Measurements from ENCODE around the gene EPHA6.
"Not testable (repeated sequence)": the region's sequence is repeated elsewhere in the genome, so short reads cannot be mapped to it uniquely, and the experiment has no call there.

EPHA6 gene

DNA sequence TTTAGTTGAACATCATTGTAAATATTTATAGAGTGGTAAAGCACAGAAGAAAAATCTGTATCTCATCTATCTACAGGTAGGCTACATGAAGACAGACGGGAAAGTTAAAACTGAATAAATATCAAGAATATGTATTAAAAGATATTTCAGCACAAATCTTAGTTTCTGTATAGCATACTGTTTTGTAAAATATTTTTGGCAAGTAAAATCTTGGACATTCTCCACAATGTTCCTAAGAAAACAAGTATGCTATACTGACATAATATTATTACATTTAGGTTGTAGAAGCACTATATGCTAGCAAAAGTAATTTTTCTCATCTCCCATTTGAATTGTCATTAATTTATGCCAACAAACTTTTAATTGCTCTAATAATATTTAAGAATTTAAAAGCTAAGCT is 623.7 kb downstream of the EPHA6 start:
- no peak for DNase-seq (ENCODE audit: low read depth in 2 of 2)

DNA sequence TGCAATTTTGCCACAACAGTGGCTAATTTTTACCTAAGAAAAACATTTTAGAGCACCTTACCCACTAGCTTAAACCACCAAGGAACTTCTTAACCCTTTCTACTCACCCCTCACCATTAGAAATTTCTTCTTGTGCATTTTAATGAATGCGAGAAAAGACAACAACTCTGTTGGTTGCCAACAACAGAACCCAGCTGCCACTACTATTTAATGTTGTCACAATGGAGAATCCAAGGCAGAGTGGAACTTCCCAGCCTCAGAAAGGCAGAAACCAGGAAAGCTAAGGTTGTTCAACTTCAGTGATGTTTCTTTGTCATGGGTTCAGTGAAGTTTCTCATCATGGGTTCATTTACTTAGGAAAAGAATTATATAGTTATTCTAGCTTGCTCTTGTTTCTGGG is 625.0 kb downstream of the EPHA6 start:
- DNase-seq (ENCODE audit: low read depth in 2 of 2): no peak

DNA sequence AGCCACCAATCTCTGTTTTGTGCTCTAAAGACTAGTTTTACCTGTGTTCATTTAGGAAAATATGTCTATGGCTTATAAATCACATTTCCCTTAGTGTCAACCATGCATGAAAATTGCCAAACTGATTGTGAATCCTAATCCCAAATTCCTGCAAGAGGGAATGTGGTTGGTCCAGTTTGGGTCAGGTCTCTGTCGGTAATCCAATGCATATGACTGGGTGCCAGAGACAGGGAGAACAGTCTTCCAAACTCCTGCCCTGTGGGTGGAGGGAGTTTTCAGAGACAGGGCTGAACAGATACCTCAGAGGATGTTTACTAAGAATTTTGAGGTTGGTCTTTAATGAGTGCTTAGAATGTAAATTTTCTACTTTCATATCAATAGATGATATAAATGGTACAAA is 649.6 kb downstream of the EPHA6 start:
- DNase-seq (ENCODE audit: low read depth in 2 of 2): no peak

DNA sequence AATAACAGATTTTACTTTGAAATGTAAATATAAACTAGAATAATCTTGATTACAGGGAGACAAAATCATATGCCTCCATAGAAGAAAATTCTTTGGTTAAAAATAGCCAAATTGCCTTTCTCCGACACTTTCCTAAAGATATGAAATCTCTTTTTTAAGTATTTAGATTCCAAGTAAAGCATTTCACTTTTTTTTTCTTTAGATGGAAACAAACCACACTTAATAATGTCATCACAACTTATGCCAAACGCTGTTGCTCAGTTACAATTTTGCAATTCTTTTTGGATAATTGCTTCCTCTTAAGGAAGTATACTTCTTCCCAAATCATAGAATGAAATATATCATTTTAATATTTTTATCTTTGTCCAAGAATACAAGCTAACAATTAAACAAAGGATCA is 656.1 kb downstream of the EPHA6 start:
- no peak for DNase-seq (ENCODE audit: low read depth in 2 of 2)

DNA sequence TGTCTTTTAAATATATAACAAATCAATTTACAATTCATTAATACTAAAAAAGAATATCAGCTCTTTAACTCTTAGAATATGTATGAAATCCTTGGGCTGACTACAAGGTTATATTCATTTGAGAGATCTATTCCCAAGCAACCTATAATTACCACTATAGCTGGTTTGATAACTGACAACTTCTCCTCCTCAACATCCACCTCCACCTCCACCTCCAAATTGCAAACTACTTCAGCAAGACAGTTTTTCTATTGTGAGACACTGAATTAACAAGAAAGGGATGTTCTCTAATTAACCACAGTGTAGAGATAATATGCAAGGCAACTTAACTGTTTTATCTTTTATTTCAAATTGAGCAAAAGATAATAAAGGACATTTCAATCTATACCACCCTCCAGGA is 665.3 kb downstream of the EPHA6 start:
- DNase-seq (ENCODE audit: low read depth in 2 of 2): no peak

DNA sequence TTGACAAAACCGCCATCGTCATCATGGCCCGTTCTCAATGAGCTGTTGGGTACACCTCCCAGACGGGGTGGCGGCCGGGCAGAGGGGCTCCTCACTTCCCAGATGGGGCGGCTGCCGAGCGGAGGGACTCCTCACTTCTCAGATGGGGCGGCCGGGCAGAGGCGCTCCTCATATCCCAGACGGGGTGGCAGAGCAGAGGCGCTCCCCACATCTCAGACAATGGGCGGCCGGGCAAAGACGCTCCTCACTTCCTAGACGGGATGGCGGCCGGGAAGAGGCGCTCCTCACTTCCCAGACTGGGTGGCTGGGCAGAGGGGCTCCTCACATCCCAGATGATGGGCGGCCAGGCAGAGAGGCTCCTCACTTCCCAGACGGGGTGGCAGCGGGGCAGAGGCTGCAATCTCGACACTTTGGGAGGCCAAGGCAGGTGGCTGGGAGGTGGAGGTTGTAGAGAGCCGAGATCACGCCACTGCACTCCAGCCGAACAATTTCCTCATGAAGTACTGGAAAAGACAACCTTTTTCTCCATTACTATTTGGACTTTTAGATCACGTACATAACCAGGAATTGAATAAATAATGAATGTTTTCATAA is 666.4 kb downstream of the EPHA6 start:
- DNase-seq (ENCODE audit: low read depth in 2 of 2): not testable (repeated sequence)

DNA sequence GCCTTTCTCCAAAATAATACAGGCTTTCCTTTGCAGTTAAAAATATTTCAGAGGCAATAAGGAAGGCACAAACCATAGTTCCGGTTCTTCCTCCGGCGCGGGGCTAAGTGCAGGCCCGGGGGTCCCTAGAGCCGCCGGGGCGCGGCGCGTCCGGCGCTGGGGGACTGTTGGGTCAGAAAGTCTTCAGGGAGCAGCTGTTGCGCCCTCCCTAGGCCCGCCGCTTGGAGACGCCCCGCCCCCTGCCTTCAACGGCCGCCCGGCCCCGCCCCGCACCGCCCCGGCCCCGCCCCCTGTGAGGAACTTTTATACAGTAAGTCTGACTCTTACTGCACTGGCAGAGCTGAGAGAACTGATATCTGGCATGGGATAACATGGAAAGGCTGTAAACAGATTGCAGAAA is 667.0 kb downstream of the EPHA6 start:
- DNase-seq (ENCODE audit: low read depth in 2 of 2): no peak

DNA sequence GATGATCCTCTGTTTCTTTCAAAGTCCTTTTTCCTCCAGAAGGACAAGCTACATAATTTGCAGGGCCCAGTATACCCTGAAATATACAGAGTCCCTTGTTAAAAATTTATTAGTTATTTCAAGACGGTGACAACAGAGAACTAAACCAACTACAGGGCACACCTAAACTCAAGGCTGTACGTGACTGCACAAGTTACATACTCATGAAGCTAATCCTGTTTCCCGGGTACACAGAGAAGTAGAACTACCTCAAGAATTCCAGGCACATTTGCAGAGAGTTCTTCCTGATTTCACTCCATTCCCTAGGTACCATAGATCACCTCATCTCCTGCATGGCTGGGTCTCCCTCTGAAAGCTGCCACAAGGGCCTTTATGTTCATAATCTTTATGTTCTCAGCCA is 670.8 kb downstream of the EPHA6 start:
- DNase-seq (ENCODE audit: low read depth in 2 of 2): no peak

DNA sequence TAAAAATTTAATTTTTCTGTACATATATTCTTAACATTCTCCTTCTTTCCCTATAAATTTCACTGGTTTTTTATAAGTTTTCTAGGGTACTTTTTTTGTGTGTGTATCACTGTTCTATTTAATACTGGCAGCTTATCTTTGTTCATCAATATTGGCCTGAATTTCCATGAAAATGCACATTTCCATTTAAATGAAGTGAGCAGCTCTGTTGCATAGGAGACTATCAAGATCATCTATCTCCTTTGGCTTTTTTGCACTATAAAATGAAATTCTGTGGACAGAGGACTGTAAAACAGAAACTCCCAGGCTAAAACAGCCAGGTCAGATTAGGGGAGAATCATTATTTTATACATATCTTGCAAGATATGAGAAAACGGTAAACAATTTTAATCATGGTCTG is 673.2 kb downstream of the EPHA6 start:
- DNase-seq (ENCODE audit: low read depth in 2 of 2): no peak

DNA sequence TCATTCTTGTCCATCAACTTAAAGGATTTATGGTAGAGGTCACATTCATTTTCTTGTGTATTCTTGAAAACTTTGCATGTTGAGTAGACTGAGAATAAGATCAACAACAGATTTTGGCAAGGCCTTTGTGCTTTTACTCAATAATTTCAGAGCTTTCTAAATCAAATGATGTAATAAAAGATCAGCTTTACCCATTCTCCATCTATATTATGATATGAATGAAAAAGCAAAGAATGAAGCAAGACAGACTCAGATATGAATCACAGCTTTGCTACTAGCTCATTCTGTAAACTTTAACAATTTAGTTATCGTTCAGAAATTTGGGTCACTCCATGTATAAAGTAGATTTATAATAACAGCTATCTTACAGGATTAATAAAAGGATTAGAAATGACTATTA is 674.3 kb downstream of the EPHA6 start:
- DNase-seq (ENCODE audit: low read depth in 2 of 2): no peak

DNA sequence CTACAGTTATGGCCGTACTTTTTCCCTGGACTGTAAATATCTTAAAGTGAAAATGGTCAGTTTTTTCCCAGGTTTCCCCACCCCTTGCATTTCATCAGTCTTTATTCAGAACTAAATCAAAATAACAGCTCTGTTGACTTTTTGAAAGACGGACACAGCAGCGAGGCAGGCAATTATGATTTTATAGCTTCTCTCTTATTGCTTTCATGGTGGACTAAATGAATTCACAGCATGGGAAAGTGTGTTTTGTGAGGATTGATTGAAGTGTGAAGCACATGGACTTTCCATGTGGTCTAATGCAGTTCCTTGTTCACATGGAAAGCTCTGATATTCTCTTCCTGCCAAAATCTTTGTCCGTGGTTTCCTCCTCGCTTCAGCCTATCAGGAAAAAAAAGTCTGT is 681.5 kb downstream of the EPHA6 start:
- no peak for DNase-seq (ENCODE audit: low read depth in 2 of 2)

DNA sequence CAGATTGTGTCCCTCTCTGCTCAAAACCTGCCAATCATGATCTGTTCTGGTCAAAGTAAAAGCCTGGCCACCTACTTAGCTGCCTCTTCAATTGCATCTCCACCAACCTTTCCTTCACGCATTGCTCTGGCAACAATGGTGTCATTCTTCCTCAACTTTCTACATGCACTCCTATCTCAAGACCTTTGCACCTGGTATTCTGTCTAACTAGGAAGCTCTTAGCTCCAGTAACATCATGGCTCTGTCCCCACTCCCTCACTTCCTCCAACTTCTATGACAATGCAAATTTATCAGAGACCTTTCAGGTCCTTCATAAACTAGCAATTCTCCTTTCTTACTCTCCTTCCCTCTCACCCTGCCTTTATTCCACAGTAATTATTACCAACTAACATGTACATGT is 682.7 kb downstream of the EPHA6 start:
- no peak for DNase-seq (ENCODE audit: low read depth in 2 of 2)

DNA sequence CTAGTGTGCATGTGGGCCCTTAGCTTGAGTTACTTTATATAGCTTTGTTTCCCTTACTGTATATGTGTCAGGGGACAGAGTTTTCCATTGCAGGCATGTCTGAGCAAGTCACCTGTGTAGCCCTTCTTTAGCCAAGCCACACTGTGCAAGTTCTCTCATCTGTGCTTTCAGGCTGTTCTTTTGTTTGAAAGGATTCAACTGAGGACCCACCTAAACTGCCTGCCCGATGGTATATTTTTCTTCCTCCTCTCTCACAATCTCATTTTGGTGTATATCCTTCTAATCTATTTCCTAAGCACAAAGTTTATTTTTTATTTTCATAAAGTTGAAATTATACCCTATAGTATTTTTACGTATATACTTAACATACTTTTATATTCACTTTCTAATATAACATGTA is 690.1 kb downstream of the EPHA6 start:
- DNase-seq (ENCODE audit: low read depth in 2 of 2): no peak

DNA sequence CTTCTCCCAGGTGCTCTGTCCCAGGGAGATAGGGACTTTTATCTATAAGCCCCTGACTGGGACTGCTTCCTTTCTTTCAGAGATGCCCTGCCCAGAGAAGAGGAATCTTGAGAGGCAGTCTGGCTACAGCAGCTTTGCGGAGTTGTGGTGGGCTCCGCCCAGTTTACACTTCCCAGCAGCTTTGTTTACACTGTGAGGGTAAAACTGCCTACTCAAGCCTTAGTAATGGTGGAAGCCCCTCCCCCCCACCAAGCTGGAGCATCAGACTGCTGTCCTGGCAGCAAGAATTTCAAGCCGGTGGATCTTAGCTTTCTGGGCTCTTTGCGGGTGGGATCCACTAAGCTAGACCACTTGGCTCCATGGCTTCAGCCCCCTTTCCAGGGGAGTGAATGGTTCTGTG is 696.4 kb downstream of the EPHA6 start:
- DNase-seq (ENCODE audit: low read depth in 2 of 2): no peak

DNA sequence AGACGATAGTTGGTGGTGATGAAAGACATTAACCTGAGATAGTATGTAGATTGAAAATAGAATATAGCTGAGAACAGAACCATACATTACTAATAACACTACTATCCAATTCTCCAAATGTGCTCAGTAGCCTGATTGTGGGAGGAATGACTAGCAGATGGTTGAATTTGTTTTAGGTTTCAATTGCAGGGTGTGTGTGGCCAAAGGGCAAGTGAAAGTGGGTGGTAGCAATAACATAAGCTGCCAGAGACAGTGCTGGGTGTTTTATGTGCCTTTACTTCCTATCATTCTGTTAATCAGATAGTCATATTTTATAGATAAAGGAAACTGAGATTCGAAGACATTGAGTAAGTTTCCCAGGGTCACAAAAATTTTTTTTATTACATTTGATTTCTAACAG is 700.7 kb downstream of the EPHA6 start:
- no peak for DNase-seq (ENCODE audit: low read depth in 2 of 2)

DNA sequence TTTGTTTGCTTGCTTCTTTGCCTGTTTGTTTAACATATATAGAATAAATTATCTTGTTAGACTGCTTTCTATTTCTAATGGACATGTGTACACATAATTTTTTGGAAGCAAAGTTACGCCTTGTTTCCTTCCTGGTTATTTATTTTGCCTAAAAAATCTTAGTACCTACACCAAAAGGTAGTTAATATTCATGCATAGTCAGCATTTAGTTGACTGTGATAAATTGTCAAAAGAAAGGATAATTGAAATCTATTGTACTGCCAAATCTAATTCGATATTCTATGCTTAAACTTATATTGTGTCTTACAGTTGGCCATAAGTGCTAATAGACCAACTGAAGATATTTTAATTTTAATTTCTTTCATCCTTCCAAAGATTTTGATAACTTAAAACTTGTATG is 716.3 kb downstream of the EPHA6 start:
- no peak for DNase-seq (ENCODE audit: low read depth in 2 of 2)

DNA sequence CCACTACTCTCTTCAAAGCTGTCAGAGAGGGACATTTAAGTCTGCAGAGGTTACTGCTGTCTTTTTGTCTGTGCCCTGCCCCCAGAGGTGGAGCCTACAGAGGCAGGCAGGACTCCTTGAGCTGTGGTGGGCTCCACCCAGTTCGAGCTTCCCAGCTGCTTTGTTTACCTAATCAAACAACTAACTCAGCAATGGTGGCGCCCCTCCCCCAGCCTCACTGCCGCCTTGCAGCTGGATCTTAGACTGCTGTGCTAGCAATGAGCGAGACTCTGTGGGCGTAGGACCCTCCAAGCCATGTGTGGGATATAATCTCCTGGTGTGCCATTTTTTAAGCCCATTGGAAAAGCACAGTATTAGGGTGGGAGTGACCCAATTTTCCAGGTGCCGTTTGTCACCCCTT is 733.2 kb downstream of the EPHA6 start:
- not testable (repeated sequence) for DNase-seq (ENCODE audit: low read depth in 2 of 2)

DNA sequence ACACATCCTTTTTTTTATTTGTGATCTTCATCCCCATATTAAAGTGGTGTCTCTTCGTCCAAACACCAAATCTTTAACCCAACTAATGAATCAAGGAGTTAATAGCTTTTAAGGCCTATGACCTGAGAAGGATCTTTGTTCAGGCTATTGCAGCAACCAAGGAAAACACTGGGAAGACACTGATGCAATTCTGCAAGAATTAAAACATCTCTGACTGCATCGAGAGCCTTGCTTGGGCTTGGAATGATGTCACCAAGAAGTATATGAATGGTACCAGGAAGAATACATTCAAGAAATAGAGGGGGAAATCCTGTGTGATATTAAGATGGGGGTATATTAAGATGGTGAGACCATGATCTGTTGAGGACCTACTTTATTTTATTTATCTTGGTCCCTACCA is 736.0 kb downstream of the EPHA6 start:
- DNase-seq (ENCODE audit: low read depth in 2 of 2): no peak

DNA sequence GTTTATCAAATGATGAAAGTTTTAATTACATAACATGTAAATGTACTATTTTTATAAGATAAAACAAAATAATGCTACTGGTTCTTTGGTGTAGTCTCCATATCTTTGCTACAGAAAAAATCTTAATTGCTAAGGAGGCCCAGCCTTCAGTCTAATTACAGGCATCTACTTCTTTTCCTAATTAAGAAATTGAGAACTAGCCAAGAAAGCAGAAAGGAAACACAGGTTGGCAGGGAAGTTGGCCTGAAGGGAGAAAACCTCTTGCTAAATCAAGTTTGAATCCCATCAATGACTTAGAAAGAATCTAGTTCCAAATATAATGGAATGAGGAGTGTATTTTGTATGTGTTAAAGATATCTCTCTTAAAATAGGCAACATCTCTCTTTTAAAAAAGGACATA is 737.8 kb downstream of the EPHA6 start:
- DNase-seq (ENCODE audit: low read depth in 2 of 2): no peak

DNA sequence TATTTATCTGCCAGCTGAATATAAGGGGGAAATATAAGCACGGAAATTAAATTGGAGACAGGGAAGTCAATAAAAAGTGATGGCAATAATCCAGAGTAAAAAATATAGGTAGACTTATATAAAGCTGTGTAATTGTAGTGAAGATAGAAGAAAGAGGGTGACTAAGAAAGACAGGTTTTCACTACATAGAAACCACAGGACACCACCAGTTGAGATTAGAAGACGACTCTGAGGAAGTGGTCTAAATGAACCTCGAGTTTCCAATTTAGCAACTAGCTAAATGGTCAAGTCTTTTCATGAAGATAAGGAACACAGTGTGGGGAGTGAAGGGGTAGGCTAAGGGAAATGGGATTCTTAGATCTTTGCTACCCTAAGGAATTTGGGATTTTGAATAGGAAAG is 761.3 kb downstream of the EPHA6 start:
- no peak for DNase-seq (ENCODE audit: low read depth in 2 of 2)

DNA sequence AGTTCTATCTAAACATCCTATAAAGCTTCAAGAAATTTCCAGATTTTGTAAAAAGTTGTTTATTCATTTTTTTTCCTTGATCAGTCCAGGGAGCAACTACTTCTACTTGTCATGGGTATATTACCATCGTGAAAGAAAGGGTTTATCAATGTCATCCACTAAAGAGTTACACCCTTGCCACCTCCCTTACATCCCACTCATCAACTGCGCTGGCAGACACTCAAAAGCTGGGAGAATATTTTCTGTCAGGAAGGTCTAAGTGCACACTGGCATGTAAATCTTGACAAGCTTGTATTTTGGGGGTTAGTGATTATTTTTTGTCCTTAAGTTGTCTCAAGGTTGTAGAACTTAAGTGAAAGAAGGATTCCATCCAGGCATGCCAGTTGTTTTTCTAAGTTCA is 761.8 kb downstream of the EPHA6 start:
- no peak for DNase-seq (ENCODE audit: low read depth in 2 of 2)

DNA sequence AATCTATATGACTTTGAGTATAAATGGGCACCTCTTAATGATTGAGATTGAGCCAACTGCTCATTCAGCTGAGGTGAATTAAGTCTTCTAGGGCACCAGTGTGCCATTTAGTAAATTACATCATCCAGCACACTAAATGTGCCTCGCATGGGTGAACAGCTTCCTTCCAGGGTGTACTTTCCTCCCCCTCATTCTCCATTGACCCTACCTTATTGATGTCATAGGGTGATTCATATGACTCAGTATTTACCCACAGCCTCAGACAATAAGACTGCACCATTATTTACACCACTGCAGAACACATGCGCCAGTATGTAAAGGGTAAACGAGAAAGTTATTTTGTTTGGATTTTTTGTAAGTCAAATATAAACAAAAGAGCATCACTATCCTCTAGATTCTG is 765.0 kb downstream of the EPHA6 start:
- DNase-seq (ENCODE audit: low read depth in 2 of 2): no peak

DNA sequence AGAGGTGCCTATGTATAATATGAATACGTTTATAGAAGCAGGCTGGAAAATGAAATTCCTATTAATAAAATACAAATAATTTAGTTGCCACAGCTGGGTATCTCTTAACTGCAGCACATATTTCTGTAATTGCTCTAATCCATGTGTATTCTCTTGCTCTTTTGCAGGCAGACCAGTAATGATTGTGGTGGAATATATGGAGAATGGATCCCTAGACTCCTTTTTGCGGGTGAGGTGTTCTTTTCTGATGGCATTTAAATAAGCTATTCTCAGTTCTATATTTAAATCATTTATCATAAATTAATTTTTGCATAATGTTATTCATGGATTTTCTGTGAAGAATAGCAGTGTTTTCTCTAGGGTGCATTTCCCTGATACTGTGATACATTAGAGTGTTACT is 796.2 kb downstream of the EPHA6 start:
- no peak for DNase-seq (ENCODE audit: low read depth in 2 of 2)

DNA sequence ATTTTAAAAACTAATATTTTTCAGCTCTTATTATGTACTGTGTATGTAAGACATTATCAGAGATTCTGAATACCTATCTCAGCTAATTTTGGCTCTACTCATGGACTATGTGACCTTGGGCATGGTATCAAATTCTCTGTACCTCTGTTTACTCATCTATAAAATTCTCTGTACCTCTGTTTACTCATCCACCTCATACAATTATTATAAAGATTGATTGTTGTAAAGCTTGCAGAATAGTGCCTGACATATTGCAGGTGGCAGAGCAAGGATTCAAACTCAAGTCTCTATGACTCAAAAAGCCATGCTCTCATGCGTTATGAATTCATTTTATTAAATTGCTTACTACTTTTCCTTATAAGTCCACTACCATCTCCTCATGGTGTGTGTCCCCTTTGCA is 798.2 kb downstream of the EPHA6 start:
- no peak for DNase-seq (ENCODE audit: low read depth in 2 of 2)

DNA sequence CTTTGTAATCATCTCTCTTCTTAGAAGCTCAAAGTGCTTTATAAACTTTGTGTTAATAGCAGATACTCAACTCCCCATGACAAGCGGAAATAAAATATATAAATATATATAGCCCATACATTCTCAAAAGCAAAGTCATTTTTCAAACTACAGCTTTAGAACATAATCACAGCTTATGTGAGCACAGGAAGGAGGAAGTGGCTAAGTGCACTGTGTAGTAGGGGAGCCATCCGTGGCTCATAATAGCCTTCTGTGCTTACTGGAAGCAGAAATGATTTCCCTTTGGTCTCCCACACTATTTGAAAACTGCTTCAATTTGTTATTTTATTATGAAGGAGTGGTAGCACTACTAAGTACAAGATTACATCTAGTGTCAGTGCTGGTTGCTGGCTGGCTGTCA is 798.7 kb downstream of the EPHA6 start:
- DNase-seq (ENCODE audit: low read depth in 2 of 2): no peak
